Right atrium auricular region (tissue), 2 donors: Measurements from ENCODE around the gene RNF114. TPM values are rescaled to one million over a fixed set of nuclear protein-coding genes. Genes with fewer than 3 reads are reported as not detected.

Experiments
- DNase-seq: peaks from one replicate; pipeline ENCODE4 v3.0.0-alpha.2; 2019; ENCODE audit warnings: low spot score
- H3K27ac ChIP-seq, 2 donors: fragments of 200-600 bp; sonication (generic); 1 replicate in 1 of 2; 2 replicates in 1 of 2; pipeline ENCODE4 v1.5.1; 2016 to 2019
- H3K27me3 ChIP-seq, 2 donors: fragments of 200-600 bp; sonication (generic); one replicate each; pipeline versions ENCODE4 v1.5.1 to v1.6.0; 2017 to 2019
- H3K36me3 ChIP-seq: fragments of 200-600 bp; sonication (generic); one replicate; pipeline ENCODE4 v1.5.1; 2016
- H3K4me1 ChIP-seq, 2 donors: fragments of 200-600 bp; sonication (generic); one replicate each; pipeline versions ENCODE4 v1.5.1 to v1.6.0; 2017 to 2019
- H3K4me3 ChIP-seq, 2 donors: fragments of 200-600 bp; sonication (generic); 1 replicate in 1 of 2; 2 replicates in 1 of 2; pipeline ENCODE4 v1.5.1; 2017 to 2019; ENCODE audit warnings: mild to moderate bottlenecking in 1 of 2, moderate library complexity in 1 of 2
- H3K9me3 ChIP-seq, 2 donors: fragments of 200-600 bp; sonication (generic); one replicate each; pipeline ENCODE4 v1.5.1; 2019
- total RNA-seq, 2 donors: library from RNA; depleted of rRNA; stranded (reverse); fragments of >200 nt; gene quantifications; one replicate each; pipeline ENCODE4 v1.1.0, GENCODE V29; 2016
- TF ChIP-seq, protein P1 (sequence below), 2 donors: fragments of 200-600 bp; sonication (generic); IDR thresholded peaks; one replicate each; pipeline ENCODE4 v1.5.1; 2019; ENCODE audit warnings: antibody characterized with exemption in 2 of 2

Gene RNF114
- total RNA-seq, 2 donors from 2014 or later, result 40.2 to 117 TPM

DNA sequence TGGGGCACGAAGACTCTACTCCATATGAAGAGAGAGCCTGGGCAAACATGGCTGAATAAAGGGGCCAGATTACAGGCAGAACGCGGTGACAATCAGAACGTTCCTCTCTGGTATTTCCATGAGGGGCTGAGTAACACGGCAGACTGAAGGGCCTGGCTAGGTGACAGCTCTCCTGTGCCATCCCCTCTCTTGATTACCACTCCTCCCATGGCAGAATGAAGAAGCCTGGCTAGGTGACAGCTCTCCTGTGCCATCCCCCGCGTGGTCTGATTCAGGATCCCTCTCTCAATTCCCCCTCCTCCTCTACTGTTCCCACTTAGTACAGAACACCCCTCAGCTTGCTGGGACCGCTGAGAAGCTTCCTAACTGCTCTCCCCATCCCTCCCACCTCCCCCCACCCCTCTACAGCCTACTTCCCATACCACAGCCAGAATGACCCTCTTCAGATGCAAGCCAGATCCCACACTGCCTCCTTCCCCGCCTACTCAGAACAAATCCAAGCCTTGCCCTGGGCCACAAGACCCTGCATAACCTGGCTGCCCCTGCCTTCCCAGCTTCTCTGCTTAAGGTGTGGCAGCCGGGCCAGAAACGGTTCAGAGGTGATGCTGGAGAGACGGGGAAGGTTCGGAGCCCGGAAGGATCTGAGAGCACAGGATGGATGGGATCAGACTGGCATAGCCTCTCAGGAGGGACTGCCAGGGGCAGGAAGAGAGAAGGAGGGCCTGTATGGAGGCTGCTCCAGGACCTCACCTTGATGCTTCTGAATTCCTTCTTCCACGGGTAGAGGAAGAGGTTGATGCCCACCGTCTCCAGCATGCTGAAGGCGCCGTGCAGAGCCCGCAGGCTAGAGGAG lies 28.6 kb upstream of the RNF114 start:
- peaks cover 0 to 43% of the 10 kb centered on the region in 2 donors for H3K4me1 ChIP-seq
- no peak overlapping the region for H3K4me3 ChIP-seq
- H3K36me3 ChIP-seq, result peaks cover 36% of the 10 kb centered on the region
- DNase-seq, result no peak
- H3K27ac ChIP-seq, result peak overlapping the region in 1 of 2 donors; percentile 15
- no peaks in the 10 kb centered on the region for H3K9me3 ChIP-seq
- H3K27me3 ChIP-seq, result no peaks in the 10 kb centered on the region
- TF ChIP-seq, protein P1, sequence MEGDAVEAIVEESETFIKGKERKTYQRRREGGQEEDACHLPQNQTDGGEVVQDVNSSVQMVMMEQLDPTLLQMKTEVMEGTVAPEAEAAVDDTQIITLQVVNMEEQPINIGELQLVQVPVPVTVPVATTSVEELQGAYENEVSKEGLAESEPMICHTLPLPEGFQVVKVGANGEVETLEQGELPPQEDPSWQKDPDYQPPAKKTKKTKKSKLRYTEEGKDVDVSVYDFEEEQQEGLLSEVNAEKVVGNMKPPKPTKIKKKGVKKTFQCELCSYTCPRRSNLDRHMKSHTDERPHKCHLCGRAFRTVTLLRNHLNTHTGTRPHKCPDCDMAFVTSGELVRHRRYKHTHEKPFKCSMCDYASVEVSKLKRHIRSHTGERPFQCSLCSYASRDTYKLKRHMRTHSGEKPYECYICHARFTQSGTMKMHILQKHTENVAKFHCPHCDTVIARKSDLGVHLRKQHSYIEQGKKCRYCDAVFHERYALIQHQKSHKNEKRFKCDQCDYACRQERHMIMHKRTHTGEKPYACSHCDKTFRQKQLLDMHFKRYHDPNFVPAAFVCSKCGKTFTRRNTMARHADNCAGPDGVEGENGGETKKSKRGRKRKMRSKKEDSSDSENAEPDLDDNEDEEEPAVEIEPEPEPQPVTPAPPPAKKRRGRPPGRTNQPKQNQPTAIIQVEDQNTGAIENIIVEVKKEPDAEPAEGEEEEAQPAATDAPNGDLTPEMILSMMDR (IDR thresholded peaks at IDR 0.05), result no peak

DNA sequence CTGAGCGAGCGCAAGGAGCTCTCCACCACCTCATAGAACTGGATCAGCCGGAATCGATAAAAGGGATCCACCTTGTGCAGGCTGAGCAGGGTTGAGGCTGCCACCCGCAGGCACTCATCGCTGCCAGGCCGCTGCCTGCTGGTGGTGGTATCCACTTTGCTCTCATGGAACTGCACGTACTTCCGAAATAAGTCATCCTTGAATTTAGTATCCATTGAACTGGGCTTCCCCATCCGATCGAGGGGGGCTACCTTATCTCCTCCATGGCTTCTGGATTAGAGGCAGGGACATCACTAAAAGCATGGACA lies 28.0 kb upstream of the RNF114 start:
- TF ChIP-seq, protein P1 (IDR thresholded peaks at IDR 0.05), result no peak
- Histone ChIP-seq H3K27ac (no peak overlapping the region), H3K4me1 (peaks cover 0 to 46% of the 10 kb centered on the region in 2 donors)

DNA sequence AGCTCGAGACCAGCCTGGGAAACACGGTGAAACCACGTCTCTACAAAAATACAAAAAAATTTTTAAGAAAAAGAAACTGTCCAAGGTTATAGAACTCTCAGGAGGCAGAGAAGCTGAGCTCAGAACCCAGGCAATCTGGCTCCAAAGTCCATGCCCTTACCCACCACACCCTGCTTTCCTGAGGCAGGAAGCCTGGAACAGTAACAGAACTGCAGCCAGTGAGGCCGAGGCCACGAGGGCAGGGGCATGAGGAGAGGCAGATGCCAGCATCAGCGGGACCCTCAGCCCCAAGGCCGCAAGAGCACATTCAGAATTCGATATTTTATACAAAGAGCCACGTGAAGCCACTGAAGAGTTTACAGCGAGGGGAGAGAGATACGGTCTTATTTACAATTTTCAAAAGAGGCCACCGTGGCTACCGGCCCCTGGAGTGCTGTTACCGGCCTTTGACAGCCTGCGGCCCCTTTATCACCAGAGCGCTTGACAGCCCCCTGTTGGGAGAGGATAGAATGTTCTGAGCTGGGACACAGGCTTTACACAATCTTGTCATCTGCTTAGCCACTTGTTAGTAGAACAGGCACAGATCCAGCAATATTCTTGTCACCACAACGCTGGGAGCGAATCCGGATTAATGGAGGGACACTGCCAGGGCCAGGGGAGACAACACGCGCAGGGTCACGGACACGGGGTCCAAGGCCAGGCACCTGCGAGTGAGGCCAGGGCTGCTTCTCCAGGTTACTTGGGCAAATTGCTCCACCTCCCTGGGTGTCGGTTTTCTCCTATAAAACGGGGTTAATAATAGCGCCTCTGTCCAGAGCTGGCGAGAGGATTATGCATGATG lies 26.5 kb upstream of the RNF114 start:
- peaks cover 29% of the 10 kb centered on the region for H3K36me3 ChIP-seq
- no peak overlapping the region for H3K4me3 ChIP-seq
- no peaks in the 10 kb centered on the region for H3K9me3 ChIP-seq
- TF ChIP-seq, protein P1 (IDR thresholded peaks at IDR 0.05), result peak in 1 of 2 donors; percentile 49
- no peak for DNase-seq
- H3K27me3 ChIP-seq, result no peaks in the 10 kb centered on the region
- peaks cover 0 to 61% of the 10 kb centered on the region in 2 donors for H3K4me1 ChIP-seq
- H3K27ac ChIP-seq, result peak overlapping the region; percentile 77 to 88

More for the DNA sequence above, 28.0 kb upstream of the RNF114 start:
- Histone ChIP-seq H3K27me3 (no peaks in the 10 kb centered on the region), H3K4me3 (no peak overlapping the region), H3K9me3 (no peaks in the 10 kb centered on the region), H3K36me3 (peaks cover 36% of the 10 kb centered on the region)
- DNase-seq, result no peak

DNA sequence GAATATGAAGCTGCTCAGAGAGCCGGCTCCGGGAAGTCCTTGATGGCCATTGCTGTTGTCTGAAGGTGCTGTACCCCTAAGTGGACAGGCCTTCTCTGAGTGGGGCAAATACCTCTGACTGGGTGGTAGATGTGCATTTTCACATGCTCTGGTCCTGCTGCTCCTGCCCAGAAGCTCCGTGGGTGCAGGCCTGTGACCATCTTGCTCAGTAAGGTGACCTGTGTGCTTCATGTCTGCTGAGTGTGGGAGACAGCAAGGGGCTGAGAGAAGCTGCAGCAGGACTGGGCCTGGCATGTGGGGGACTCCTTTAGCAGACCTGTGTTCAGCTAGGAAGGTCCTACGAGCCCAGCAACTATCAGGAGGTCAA lies 25.9 kb upstream of the RNF114 start:
- Histone ChIP-seq H3K27ac (peak overlapping the region; percentile 77 to 88), H3K9me3 (no peaks in the 10 kb centered on the region), H3K27me3 (no peaks in the 10 kb centered on the region), H3K36me3 (peaks cover 23% of the 10 kb centered on the region), H3K4me1 (peaks cover 0 to 65% of the 10 kb centered on the region in 2 donors), H3K4me3 (no peak overlapping the region)
- no peak for DNase-seq
- TF ChIP-seq, protein P1 (IDR thresholded peaks at IDR 0.05), result no peak

DNA sequence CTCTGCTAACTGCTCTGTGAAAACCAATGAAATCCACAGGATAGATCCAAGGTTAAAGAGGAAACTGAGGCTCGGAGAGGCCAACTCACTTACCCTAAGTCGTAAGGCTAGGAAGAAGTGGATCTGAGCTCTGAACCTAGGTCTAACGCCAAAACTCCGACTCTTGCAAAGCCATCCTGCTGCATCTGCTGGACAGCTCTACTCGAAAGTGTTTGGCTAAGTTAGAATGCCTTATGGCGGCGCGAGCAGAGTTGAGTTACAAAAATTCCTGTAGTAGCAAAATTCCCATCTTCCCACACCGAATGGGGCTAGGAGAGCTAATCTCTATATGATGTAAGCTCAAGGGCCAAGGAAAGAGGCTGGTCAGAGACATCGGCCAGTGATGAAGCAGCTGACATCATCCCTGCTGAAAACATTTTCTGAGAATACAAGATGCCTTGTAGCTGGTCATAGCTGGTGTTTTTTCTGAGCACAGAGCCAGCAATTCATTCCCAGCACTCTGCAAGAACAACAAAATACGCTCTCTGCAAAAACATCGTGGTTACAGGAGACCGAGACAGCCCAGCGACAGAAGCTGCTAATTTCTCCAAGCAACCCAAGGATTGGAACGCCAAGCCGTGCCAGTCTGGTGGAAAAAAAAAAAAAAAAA lies 22.7 kb upstream of the RNF114 start:
- H3K4me1 ChIP-seq, result peaks cover 0 to 71% of the 10 kb centered on the region in 2 donors
- no peak overlapping the region for H3K4me3 ChIP-seq
- peaks cover under 1% of the 10 kb centered on the region for H3K36me3 ChIP-seq
- no peaks in the 10 kb centered on the region for H3K9me3 ChIP-seq
- TF ChIP-seq, protein P1 (IDR thresholded peaks at IDR 0.05), result no peak
- DNase-seq, result no peak
- no peak overlapping the region for H3K27ac ChIP-seq
- H3K27me3 ChIP-seq, result no peaks in the 10 kb centered on the region
